H9 (cell line): ENCODE results near the gene NPHP4. TPM values are rescaled to one million over a fixed set of nuclear protein-coding genes. Genes with fewer than 3 reads are reported as not detected.

Source experiments
- DNase-seq: peaks from one replicate; pipeline ENCODE4 v3.0.0-alpha.2; 2017
- H2AFZ ChIP-seq: one replicate; pipeline ENCODE4 v1.6.1; 2013; ENCODE audit warnings: mild to moderate bottlenecking, low read length, control low read depth, moderate library complexity
- H2AK5ac ChIP-seq: 2 replicates; pipeline ENCODE4 v1.6.1; 2013; ENCODE audit warnings: low read length, control low read depth, mixed read lengths; ENCODE audit not compliant: insufficient read length
- H2BK120ac ChIP-seq: one replicate; pipeline ENCODE4 v1.6.1; 2013; ENCODE audit warnings: low read depth, mild to moderate bottlenecking, low read length, control low read depth, inconsistent platforms; ENCODE audit not compliant: poor library complexity, severe bottlenecking
- H2BK12ac ChIP-seq: 2 replicates; pipeline ENCODE4 v1.6.1; 2013; ENCODE audit warnings: low read length, control low read depth, mixed read lengths, low read depth; ENCODE audit not compliant: insufficient read length
- H2BK15ac ChIP-seq: 2 replicates; pipeline ENCODE4 v1.6.1; 2013; ENCODE audit warnings: low read depth, low read length, control low read depth
- H2BK20ac ChIP-seq: one replicate; pipeline ENCODE4 v1.6.1; 2013; ENCODE audit warnings: low read depth, mild to moderate bottlenecking, low read length, control low read depth, inconsistent platforms; ENCODE audit not compliant: poor library complexity, severe bottlenecking
- H2BK5ac ChIP-seq: 2 replicates; pipeline ENCODE4 v1.6.1; 2013; ENCODE audit warnings: low read length, control low read depth, mixed read lengths; ENCODE audit not compliant: insufficient read length
- H3K14ac ChIP-seq: 2 replicates; pipeline ENCODE4 v1.6.1; 2013; ENCODE audit warnings: low read length, control low read depth; ENCODE audit not compliant: insufficient read depth
- H3K18ac ChIP-seq: 2 replicates; pipeline ENCODE4 v1.6.1; 2013; ENCODE audit warnings: low read depth, mild to moderate bottlenecking, mixed read lengths, low read length, control low read depth; ENCODE audit not compliant: insufficient read length
- H3K23ac ChIP-seq: 2 replicates; pipeline ENCODE4 v1.6.1; 2013; ENCODE audit warnings: low read length, control low read depth, mixed read lengths, low read depth; ENCODE audit not compliant: insufficient read length
- H3K23me2 ChIP-seq: 2 replicates; pipeline ENCODE4 v1.6.1; 2013; ENCODE audit warnings: low read depth, mild to moderate bottlenecking, mixed read lengths, low read length, control low read depth; ENCODE audit not compliant: insufficient read length, poor library complexity, severe bottlenecking
- H3K27ac ChIP-seq: 2 replicates; pipeline ENCODE4 v1.5.1; 2013; ENCODE audit warnings: low read length, control low read depth, mixed read lengths, low read depth; ENCODE audit not compliant: insufficient read length
- H3K27me3 ChIP-seq: 2 replicates; pipeline ENCODE4 v1.6.1; 2013; ENCODE audit warnings: low read length, control low read depth, inconsistent platforms; ENCODE audit not compliant: insufficient read depth
- H3K4ac ChIP-seq: 2 replicates; pipeline ENCODE4 v1.6.1; 2013; ENCODE audit warnings: low read depth, mild to moderate bottlenecking, control low read depth, inconsistent platforms, low read length, moderate library complexity
- H3K4me1 ChIP-seq: 2 replicates; pipeline ENCODE4 v1.6.1; 2013; ENCODE audit warnings: low read length, control low read depth, inconsistent platforms; ENCODE audit not compliant: insufficient read depth
- H3K4me2 ChIP-seq: 2 replicates; pipeline ENCODE4 v1.6.1; 2013; ENCODE audit warnings: low read length, control low read depth, mixed read lengths; ENCODE audit not compliant: insufficient read length, insufficient read depth
- H3K56ac ChIP-seq: 2 replicates; pipeline ENCODE4 v1.6.1; 2013; ENCODE audit warnings: low read depth, mild to moderate bottlenecking, mixed read lengths, low read length, control low read depth; ENCODE audit not compliant: insufficient read length
- H3K79me1 ChIP-seq: 2 replicates; pipeline ENCODE4 v1.6.1; 2013; ENCODE audit warnings: low read depth, mild to moderate bottlenecking, moderate library complexity, low read length, control low read depth, inconsistent platforms; ENCODE audit not compliant: insufficient read depth, poor library complexity, severe bottlenecking
- H3K79me2 ChIP-seq: 2 replicates; pipeline ENCODE4 v1.6.1; 2013; ENCODE audit warnings: low read length, control low read depth, inconsistent platforms; ENCODE audit not compliant: insufficient read depth
- H3K9ac ChIP-seq: 2 replicates; pipeline ENCODE4 v1.6.1; 2013; ENCODE audit warnings: low read length, control low read depth, mixed read lengths; ENCODE audit not compliant: insufficient read length; ENCODE audit errors: extremely low read depth
- H3K9me3 ChIP-seq: one replicate; pipeline ENCODE4 v1.6.1; 2013; ENCODE audit warnings: low read depth, low read length, inconsistent platforms; ENCODE audit not compliant: control insufficient read depth
- H3T11ph ChIP-seq: one replicate; pipeline ENCODE4 v1.6.1; 2013; ENCODE audit warnings: mild to moderate bottlenecking, low read length, control low read depth, inconsistent platforms
- H4K20me1 ChIP-seq: one replicate; pipeline ENCODE4 v1.6.1; 2013; ENCODE audit not compliant: control insufficient read depth, insufficient read length, insufficient read depth
- H4K5ac ChIP-seq: 2 replicates; pipeline ENCODE4 v1.6.1; 2013; ENCODE audit warnings: low read depth, mild to moderate bottlenecking, mixed read lengths, low read length, control low read depth; ENCODE audit not compliant: insufficient read length
- H4K8ac ChIP-seq: replicated peaks from 2 replicates; pipeline ENCODE4 v1.6.1; 2013; ENCODE audit warnings: low read length, control low read depth, mixed read lengths, low read depth; ENCODE audit not compliant: insufficient read length
- H4K91ac ChIP-seq: 2 replicates; pipeline ENCODE4 v1.6.1; 2013; ENCODE audit warnings: low read depth, mild to moderate bottlenecking, moderate library complexity, mixed read lengths, low read length, control low read depth; ENCODE audit not compliant: insufficient read length
- H3K27ac Mint-ChIP-seq, 3 experiments: 2 replicates in 2 of 3; 3 replicates in 1 of 3; pipeline ENCODE4 v1.8.0; 2020 to 2021; ENCODE audit warnings: mixed read lengths in 3 of 3, mild to moderate bottlenecking in 1 of 3, moderate library complexity in 1 of 3
- H3K27me3 Mint-ChIP-seq: 2 replicates; pipeline ENCODE4 v1.8.0; 2021; ENCODE audit warnings: low read depth, mild to moderate bottlenecking, moderate library complexity, mixed read lengths
- H3K36me3 Mint-ChIP-seq, 3 experiments: 2 replicates in 2 of 3; 3 replicates in 1 of 3; pipeline ENCODE4 v1.8.0; 2020 to 2021; ENCODE audit warnings: low read depth in 3 of 3, mixed read lengths in 3 of 3; ENCODE audit not compliant: insufficient read depth in 1 of 3
- H3K4me1 Mint-ChIP-seq, 2 experiments: 2 replicates each; pipeline ENCODE4 v1.8.0; 2020; ENCODE audit warnings: mixed read lengths in 2 of 2
- H3K4me3 Mint-ChIP-seq, 2 experiments: 2 replicates in 1 of 2; 3 replicates in 1 of 2; pipeline ENCODE4 v1.8.0; 2020 to 2021; ENCODE audit warnings: mild to moderate bottlenecking in 2 of 2, mixed read lengths in 2 of 2, moderate library complexity in 1 of 2
- H3K9me3 Mint-ChIP-seq, 2 experiments: 2 replicates in 1 of 2; 3 replicates in 1 of 2; pipeline ENCODE4 v1.8.0; 2020; ENCODE audit warnings: mild to moderate bottlenecking in 2 of 2, mixed read lengths in 2 of 2, moderate library complexity in 1 of 2
- CTCF ChIP-seq: fragments of 200-600 bp; sonication (generic); conservative IDR thresholded peaks from 3 replicates; pipeline ENCODE4 v1.8.0; 2021; ENCODE audit warnings: antibody characterized with exemption, mild to moderate bottlenecking
- WGBS: extraction: QIAGEN DNeasy Blood & Tissue Kit; methylation state at CpG from one replicate; pipeline ENCODE4 v1.1.7; 2013; ENCODE audit warnings: missing lambda C conversion rate, low lambda C conversion rate, mixed read lengths; ENCODE audit not compliant: insufficient read length; ENCODE audit errors: extremely low coverage; 5-methylcytosine and 5-hydroxymethylcytosine counted together
- total RNA-seq: library from RNA; stranded (reverse); gene quantifications from 2 replicates; pipeline ENCODE4 v1.2.1, GENCODE V29; 2021

The NPHP4 gene
- total RNA-seq, 1 experiment from 2014 or later: 17.6 TPM

- Histone ChIP-seq H2BK15ac (no peak overlapping the region), H2AK5ac (no peak overlapping the region), H4K91ac (no peak overlapping the region), H3K14ac (no peak overlapping the region), H3K18ac (no peak overlapping the region), H4K8ac (no peak overlapping the region), H4K5ac (no peak overlapping the region), H3K23ac (no peak overlapping the region), H3K9me3 (no peaks in the 10 kb centered on the region), H3K4me2 (no peak overlapping the region), H3K9ac (no peak overlapping the region), H3T11ph (no peak overlapping the region), H3K79me2 (no peaks in the 10 kb centered on the region), H3K27ac (no peak overlapping the region), H3K23me2 (no peaks in the 10 kb centered on the region), H3K79me1 (no peaks in the 10 kb centered on the region), H3K4ac (no peak overlapping the region), H2BK20ac (no peak overlapping the region), H3K4me1 (peaks cover 6% of the 10 kb centered on the region; the same call in 1 of the 2 replicates), H3K56ac (no peak overlapping the region), H3K27me3 (no peaks in the 10 kb centered on the region), H2BK5ac (no peak overlapping the region), H2BK120ac (no peak overlapping the region), H2BK12ac (no peak overlapping the region), H4K20me1 (no peaks in the 10 kb centered on the region), H2AFZ (no peak overlapping the region)
- Mint-ChIP-seq H3K4me3 (no peak overlapping the region), H3K36me3 (peaks cover 0 to 2% (median under 1%) of the 10 kb centered on the region in 3 experiments; a peak in 5 of 7 replicates), H3K27me3 (peaks cover 10% of the 10 kb centered on the region), H3K27ac (no peak overlapping the region), H3K4me1 (peaks cover 36 to 52% of the 10 kb centered on the region in 2 experiments), H3K9me3 (peaks cover under 1 to 1% of the 10 kb centered on the region in 2 experiments; a peak in 2 of 5 replicates)
- DNase-seq: no peak
- no peak for TF ChIP-seq CTCF
- no CpG with 5 or more reads among the region's 32 CpGs for WGBS
Observed at GRCh38 chr1:5834477-5835178, 157.6 kb downstream of the NPHP4 start.
